ENCODE measurements around the gene SMIM11. TPM values are rescaled to one million over a fixed set of nuclear protein-coding genes. Genes with fewer than 3 reads are reported as not detected.

The SMIM11 gene
- total RNA-seq, 1 experiment from 2014 or later = 17.2 TPM

- CTCF ChIA-PET = no interaction called here
- H3K4me3 ChIP-seq (ENCODE audit: low read depth, low read length) = no peak overlapping the region
- Mint-ChIP-seq H3K27me3 (ENCODE audit: insufficient read depth, unreplicated experiment) (no peaks in the 10 kb centered on the region), H3K27ac (ENCODE audit: unreplicated experiment) (no peak overlapping the region), H3K4me3 (ENCODE audit: unreplicated experiment) (no peak overlapping the region), H3K36me3 (ENCODE audit: insufficient read depth, unreplicated experiment) (no peaks in the 10 kb centered on the region), H3K4me1 (ENCODE audit: low read depth, unreplicated experiment) (no peaks in the 10 kb centered on the region), H3K9me3 (ENCODE audit: unreplicated experiment) (no peaks in the 10 kb centered on the region)
- no peaks in the 10 kb centered on the region for H3K27me3 ChIP-seq (replicated peaks; ENCODE audit: control insufficient read depth, insufficient read depth, low read length)
- intact Hi-C loops (cut with micrococcal nuclease; ENCODE audit: unreplicated experiment) = no loop called here
- no peak for DNase-seq
- no peaks in the 10 kb centered on the region for H3K4me1 ChIP-seq
- no peaks in the 10 kb centered on the region for H3K9me3 ChIP-seq
- no peaks in the 10 kb centered on the region for H3K36me3 ChIP-seq (ENCODE audit: control insufficient read depth, insufficient read depth, low read length)
- POLR2A ChIA-PET = no interaction called here
- TF ChIP-seq CTCF (IDR thresholded peaks at IDR 0.05; ENCODE audit: insufficient read depth in 1 of 2, low read depth in 1 of 2, low read length in 1 of 2, severe bottlenecking in 1 of 2, unreplicated experiment in 1 of 2) = no peak
- BruUV-seq (replicated peaks) = no TSS peak
Observed at GRCh38 chr21:34343347-34343746, 32.0 kb upstream of the SMIM11 start.

- Mint-ChIP-seq H3K4me3 (ENCODE audit: unreplicated experiment) (no peak overlapping the region), H3K4me1 (ENCODE audit: low read depth, unreplicated experiment) (no peaks in the 10 kb centered on the region), H3K36me3 (ENCODE audit: insufficient read depth, unreplicated experiment) (no peaks in the 10 kb centered on the region), H3K27ac (ENCODE audit: unreplicated experiment) (no peak overlapping the region), H3K27me3 (ENCODE audit: insufficient read depth, unreplicated experiment) (no peaks in the 10 kb centered on the region), H3K9me3 (ENCODE audit: unreplicated experiment) (no peaks in the 10 kb centered on the region)
- CTCF ChIA-PET = no interaction called here
- no peak overlapping the region for H3K4me3 ChIP-seq (ENCODE audit: low read depth, low read length)
- DNase-seq = no peak
- no peaks in the 10 kb centered on the region for H3K36me3 ChIP-seq (ENCODE audit: control insufficient read depth, insufficient read depth, low read length)
- no peak for TF ChIP-seq CTCF (IDR thresholded peaks at IDR 0.05; ENCODE audit: insufficient read depth in 1 of 2, low read depth in 1 of 2, low read length in 1 of 2, severe bottlenecking in 1 of 2, unreplicated experiment in 1 of 2)
- no peaks in the 10 kb centered on the region for H3K4me1 ChIP-seq
- no peaks in the 10 kb centered on the region for H3K9me3 ChIP-seq
- BruUV-seq (replicated peaks) = no TSS peak
- intact Hi-C loops (cut with micrococcal nuclease; ENCODE audit: unreplicated experiment) = no loop called here
- no peaks in the 10 kb centered on the region for H3K27me3 ChIP-seq (replicated peaks; ENCODE audit: control insufficient read depth, insufficient read depth, low read length)
- POLR2A ChIA-PET = no interaction called here
Observed at GRCh38 chr21:34343838-34344381, 31.4 kb upstream of the SMIM11 start.

- H3K27ac Mint-ChIP-seq (ENCODE audit: unreplicated experiment) = no peak overlapping the region
- intact Hi-C loops (cut with micrococcal nuclease; ENCODE audit: unreplicated experiment) = no loop called here
- H3K9me3 Mint-ChIP-seq (ENCODE audit: unreplicated experiment) = no peaks in the 10 kb centered on the region
- no peak for TF ChIP-seq CTCF (IDR thresholded peaks at IDR 0.05; ENCODE audit: insufficient read depth in 1 of 2, low read depth in 1 of 2, low read length in 1 of 2, severe bottlenecking in 1 of 2, unreplicated experiment in 1 of 2)
- H3K4me3 ChIP-seq (ENCODE audit: low read depth, low read length) = no peak overlapping the region
- H3K4me3 Mint-ChIP-seq (ENCODE audit: unreplicated experiment) = no peak overlapping the region
- H3K27me3 Mint-ChIP-seq (ENCODE audit: insufficient read depth, unreplicated experiment) = no peaks in the 10 kb centered on the region
- H3K27me3 ChIP-seq (replicated peaks; ENCODE audit: control insufficient read depth, insufficient read depth, low read length) = no peaks in the 10 kb centered on the region
- H3K4me1 ChIP-seq = no peaks in the 10 kb centered on the region
- H3K36me3 Mint-ChIP-seq (ENCODE audit: insufficient read depth, unreplicated experiment) = no peaks in the 10 kb centered on the region
- H3K36me3 ChIP-seq (ENCODE audit: control insufficient read depth, insufficient read depth, low read length) = no peaks in the 10 kb centered on the region
- no peaks in the 10 kb centered on the region for H3K4me1 Mint-ChIP-seq (ENCODE audit: low read depth, unreplicated experiment)
- POLR2A ChIA-PET = no interaction called here
- H3K9me3 ChIP-seq = no peaks in the 10 kb centered on the region
- DNase-seq = no peak
- BruUV-seq (replicated peaks) = no TSS peak
- CTCF ChIA-PET = no interaction called here
Observed at GRCh38 chr21:34344584-34344983, 30.7 kb upstream of the SMIM11 start.

All from Caco-2 (cell line).